ENCODE measurements around the gene ZNRF1. TPM values are rescaled to one million over a fixed set of nuclear protein-coding genes. Genes with fewer than 3 reads are reported as not detected.

ZNRF1 gene
- total and polyA plus RNA-seq, 11 donors = 12.8 to 43.3 (median 23.2) TPM

- DNase-seq = no peak
- peaks cover 0 to 8% (median 0%) of the 10 kb centered on the region in 9 donors for H3K27me3 ChIP-seq
- intact Hi-C loops (cut with DNase I) = loop anchor here in 7 of 10 donors (10.0 kb wide), 4 partner anchors 212 to 402 kb away; no protein-coding TSS in a partner anchor
- H3K9me3 ChIP-seq = peaks cover 0 to 11% (median 8%) of the 10 kb centered on the region in 12 donors
- no peak for ATAC-seq
- peak overlapping the region in 9 of 12 donors; percentile 50 to 85 (median 63) for H3K4me3 ChIP-seq
- H3K36me3 ChIP-seq = peaks cover 0 to 9% (median 0%) of the 10 kb centered on the region in 9 donors
- H3K27ac ChIP-seq = peak overlapping the region in 6 of 12 donors; percentile 64 to 90 (median 74)
- TF ChIP-seq POLR2A (IDR thresholded peaks at IDR 0.05) (no peak), CTCF (IDR thresholded peaks at IDR 0.05) (no peak)
- H3K4me1 ChIP-seq = peaks cover 0 to 47% (median 22%) of the 10 kb centered on the region in 12 donors
- 22 to 34% (median 30%) methylated on average over 3 of the region's 3 CpGs for WGBS, 4 donors
Measured at GRCh38 chr16:75116911-75117245, 118.1 kb downstream of the ZNRF1 start.

- Histone ChIP-seq H3K27ac (no peak overlapping the region), H3K4me3 (no peak overlapping the region), H3K4me1 (peaks cover 0 to 26% (median 10%) of the 10 kb centered on the region in 12 donors), H3K9me3 (peaks cover 0 to 23% (median 15%) of the 10 kb centered on the region in 12 donors), H3K27me3 (no peaks in the 10 kb centered on the region), H3K36me3 (peaks cover 0 to 3% (median 0%) of the 10 kb centered on the region in 9 donors)
- intact Hi-C loops (cut with DNase I) = loop anchor here in 7 of 10 donors (10.0 kb wide), 4 partner anchors 214 to 404 kb away; no protein-coding TSS in a partner anchor
- no peak for TF ChIP-seq POLR2A (IDR thresholded peaks at IDR 0.05)
- TF ChIP-seq CTCF (IDR thresholded peaks at IDR 0.05) = no peak
- no peak for ATAC-seq
- WGBS, 4 donors = 79 to 85% (median 81%) methylated on average over 6 of the region's 6 CpGs
- DNase-seq = no peak
Measured at GRCh38 chr16:75118943-75119539, 120.2 kb downstream of the ZNRF1 start.

- Histone ChIP-seq H3K4me1 (peaks cover 0 to 18% (median 7%) of the 10 kb centered on the region in 12 donors), H3K9me3 (peaks cover 0 to 23% (median 15%) of the 10 kb centered on the region in 12 donors), H3K4me3 (no peak overlapping the region), H3K27ac (no peak overlapping the region), H3K36me3 (no peaks in the 10 kb centered on the region), H3K27me3 (no peaks in the 10 kb centered on the region)
- 77 to 88% (median 81%) methylated on average over 4 of the region's 4 CpGs for WGBS, 4 donors
- TF ChIP-seq CTCF (IDR thresholded peaks at IDR 0.05) (no peak), POLR2A (IDR thresholded peaks at IDR 0.05) (no peak)
- DNase-seq = no peak
- intact Hi-C loops (cut with DNase I) = loop anchor here in 1 of 10 donors (10.0 kb wide), 1 partner anchor 405 kb away; no protein-coding TSS in a partner anchor
- ATAC-seq = no peak
Measured at GRCh38 chr16:75120253-75120652, 121.4 kb downstream of the ZNRF1 start.

- ATAC-seq (no peak), DNase-seq (no peak)
- H3K9me3 ChIP-seq = peaks cover 0 to 23% (median 16%) of the 10 kb centered on the region in 12 donors
- no peaks in the 10 kb centered on the region for H3K36me3 ChIP-seq
- peaks cover 0 to 2% (median 0%) of the 10 kb centered on the region in 12 donors for H3K4me1 ChIP-seq
- no peaks in the 10 kb centered on the region for H3K27me3 ChIP-seq
- 94 to 97% (median 96%) methylated on average over 6 of the region's 6 CpGs for WGBS, 4 donors
- no peak overlapping the region for H3K4me3 ChIP-seq
- intact Hi-C loops (cut with DNase I) = loop anchor here in 1 of 10 donors (10.0 kb wide), 1 partner anchor 407 kb away; no protein-coding TSS in a partner anchor
- no peak overlapping the region for H3K27ac ChIP-seq
- TF ChIP-seq CTCF (IDR thresholded peaks at IDR 0.05) = no peak
- no peak for TF ChIP-seq POLR2A (IDR thresholded peaks at IDR 0.05)
Measured at GRCh38 chr16:75121949-75122568, 123.2 kb downstream of the ZNRF1 start.

Data from heart left ventricle (tissue), 16 donors.